Measurements from ENCODE around the gene SHC1.

SHC1 gene

GRCh38 chr1:154972213-154972516 lies 1.6 kb upstream of the SHC1 start:
- TF ChIP-seq REST (IDR thresholded peaks at IDR 0.05; ENCODE audit: insufficient read depth in 1 of 2, low read depth in 2 of 2, low read length in 2 of 2) (no peak), FOXP2 (optimal IDR thresholded peaks at IDR 0.05; ENCODE audit: borderline replicate concordance, extremely low read depth, extremely low read length, insufficient read depth) (no peak), TAF1 (IDR thresholded peaks at IDR 0.05; ENCODE audit: borderline replicate concordance, insufficient read depth, low read length) (no peak), POLR2AphosphoS5 (IDR thresholded peaks at IDR 0.05; ENCODE audit: low read depth, low read length) (no peak), SIN3A (IDR thresholded peaks at IDR 0.05; ENCODE audit: borderline replicate concordance, insufficient read depth, low read length) (no peak)

GRCh38 chr1:154971341-154971998 lies 923 bp upstream of the SHC1 start:
- TF ChIP-seq SIN3A (IDR thresholded peaks at IDR 0.05; ENCODE audit: borderline replicate concordance, insufficient read depth, low read length) (no peak), TAF1 (IDR thresholded peaks at IDR 0.05; ENCODE audit: borderline replicate concordance, insufficient read depth, low read length) (no peak), REST (IDR thresholded peaks at IDR 0.05; ENCODE audit: insufficient read depth in 1 of 2, low read depth in 2 of 2, low read length in 2 of 2) (no peak), FOXP2 (optimal IDR thresholded peaks at IDR 0.05; ENCODE audit: borderline replicate concordance, extremely low read depth, extremely low read length, insufficient read depth) (no peak), POLR2AphosphoS5 (IDR thresholded peaks at IDR 0.05; ENCODE audit: low read depth, low read length) (no peak)

- TF ChIP-seq REST (IDR thresholded peaks at IDR 0.05; ENCODE audit: insufficient read depth in 1 of 2, low read depth in 2 of 2, low read length in 2 of 2) (no peak), FOXP2 (optimal IDR thresholded peaks at IDR 0.05; ENCODE audit: borderline replicate concordance, extremely low read depth, extremely low read length, insufficient read depth) (no peak), SIN3A (IDR thresholded peaks at IDR 0.05; ENCODE audit: borderline replicate concordance, insufficient read depth, low read length) (no peak), TAF1 (IDR thresholded peaks at IDR 0.05; ENCODE audit: borderline replicate concordance, insufficient read depth, low read length) (no peak), POLR2AphosphoS5 (IDR thresholded peaks at IDR 0.05; ENCODE audit: low read depth, low read length) (no peak)
Measured at GRCh38 chr1:154969860-154970452, 591 bp downstream of the SHC1 start.

- TF ChIP-seq FOXP2 (optimal IDR thresholded peaks at IDR 0.05; ENCODE audit: borderline replicate concordance, extremely low read depth, extremely low read length, insufficient read depth) (no peak), TAF1 (IDR thresholded peaks at IDR 0.05; ENCODE audit: borderline replicate concordance, insufficient read depth, low read length) (no peak), REST (IDR thresholded peaks at IDR 0.05; ENCODE audit: insufficient read depth in 1 of 2, low read depth in 2 of 2, low read length in 2 of 2) (no peak), POLR2AphosphoS5 (IDR thresholded peaks at IDR 0.05; ENCODE audit: low read depth, low read length) (no peak), SIN3A (IDR thresholded peaks at IDR 0.05; ENCODE audit: borderline replicate concordance, insufficient read depth, low read length) (no peak)
Measured at GRCh38 chr1:154969246-154969645, 1.3 kb downstream of the SHC1 start.
